Loucy (cell line): Measurements from ENCODE around the gene USHBP1.
A peak's percentile ranks its signal among the peaks of the same experiment; 100 is the strongest.

Experiments used
- H2AFZ ChIP-seq: fragments of 200-600 bp; sonication (generic); 2 replicates; pipeline ENCODE4 v1.6.0; 2016; ENCODE audit warnings: antibody characterized with exemption, mild to moderate bottlenecking, low read length, moderate library complexity
- H3F3A ChIP-seq: fragments of 200-600 bp; 2 replicates; pipeline ENCODE4 v1.6.0; 2016; ENCODE audit warnings: antibody characterized with exemption, low read depth, mild to moderate bottlenecking
- H3K27me3 ChIP-seq: fragments of 200-600 bp; sonication (generic); 2 replicates; pipeline ENCODE4 v1.6.1; 2014; ENCODE audit warnings: low read length, mild to moderate bottlenecking; ENCODE audit not compliant: insufficient read depth, poor library complexity, severe bottlenecking
- H3K36me3 ChIP-seq: fragments of 200-600 bp; sonication (generic); 2 replicates; pipeline ENCODE4 v1.6.1; 2016; ENCODE audit warnings: low read length; ENCODE audit not compliant: insufficient read depth
- H3K4me1 ChIP-seq: fragments of 200-600 bp; sonication (generic); 2 replicates; pipeline ENCODE4 v1.5.1; 2014; ENCODE audit warnings: low read length, mild to moderate bottlenecking; ENCODE audit not compliant: insufficient read depth, poor library complexity, severe bottlenecking
- H3K4me2 ChIP-seq: fragments of 200-600 bp; sonication (generic); 2 replicates; pipeline ENCODE4 v1.6.0; 2014; ENCODE audit warnings: antibody characterized with exemption, low read length, low read depth, mild to moderate bottlenecking; ENCODE audit not compliant: poor library complexity, severe bottlenecking
- H3K4me3 ChIP-seq: fragments of 200-600 bp; sonication (generic); 2 replicates; pipeline ENCODE4 v1.5.1; 2014; ENCODE audit warnings: low read length, mild to moderate bottlenecking, mixed read lengths; ENCODE audit not compliant: poor library complexity, severe bottlenecking
- H3K79me2 ChIP-seq: fragments of 200-600 bp; sonication (generic); 2 replicates; pipeline ENCODE4 v1.6.1; 2014; ENCODE audit warnings: low read length; ENCODE audit not compliant: insufficient read depth
- H3K9ac ChIP-seq: fragments of 200-600 bp; sonication (generic); 2 replicates; pipeline ENCODE4 v1.6.0; 2014; ENCODE audit warnings: mild to moderate bottlenecking, low read depth, low read length, moderate library complexity; ENCODE audit not compliant: poor library complexity, severe bottlenecking
- H3K9me2 ChIP-seq: fragments of 200-600 bp; sonication (generic); replicated peaks from 2 replicates; pipeline ENCODE4 v1.6.1; 2016; ENCODE audit warnings: low read depth, low read length, mixed read lengths
- H3K9me3 ChIP-seq: fragments of 200-600 bp; sonication (generic); 2 replicates; pipeline ENCODE4 v1.6.1; 2014; ENCODE audit warnings: mild to moderate bottlenecking, antibody characterized with exemption, low read length, low read depth; ENCODE audit not compliant: insufficient read depth
- H4K20me1 ChIP-seq: fragments of 200-600 bp; sonication (generic); 2 replicates; pipeline ENCODE4 v1.6.0; 2014; ENCODE audit warnings: antibody characterized with exemption, low read length, mild to moderate bottlenecking; ENCODE audit not compliant: insufficient read depth, poor library complexity, severe bottlenecking
- EZH2phosphoT487 ChIP-seq: fragments of 200-600 bp; IDR thresholded peaks from 2 replicates; pipeline ENCODE4 v1.6.1; 2018; ENCODE audit warnings: antibody characterized with exemption, mild to moderate bottlenecking, moderate library complexity, borderline replicate concordance
- TF ChIP-seq, protein P1 (sequence below): fragments of 200-600 bp; sonication (generic); conservative IDR thresholded peaks from 2 replicates; pipeline ENCODE4 v1.5.1; 2014; ENCODE audit warnings: mild to moderate bottlenecking, antibody characterized with exemption, low read length

Gene USHBP1

DNA sequence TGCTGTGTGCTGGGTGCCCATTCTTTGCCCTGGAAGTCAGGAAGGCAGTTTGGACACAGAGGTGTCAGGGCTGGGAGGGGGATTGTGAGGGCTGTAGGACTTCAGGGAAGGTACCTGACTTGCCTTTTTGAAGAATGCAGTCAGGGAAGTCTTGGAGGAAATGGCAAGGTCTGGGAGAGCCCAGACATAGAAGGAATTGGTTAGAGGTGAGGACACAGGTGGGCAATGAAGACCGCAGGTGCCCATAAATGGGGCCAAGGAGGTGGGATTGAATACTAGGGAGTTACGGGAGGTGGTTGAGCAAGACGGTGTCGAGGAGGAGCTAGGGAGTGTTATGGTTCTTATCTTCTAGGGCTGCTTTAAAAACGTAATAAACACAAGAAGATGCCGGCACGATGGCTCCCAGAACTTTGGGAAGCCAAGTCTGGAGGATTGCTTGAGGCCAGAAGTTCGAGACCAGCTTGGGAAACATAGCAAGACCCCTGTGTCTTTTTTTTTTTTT lies 43.4 kb upstream of the USHBP1 start:
- Histone ChIP-seq H3K27me3 (peaks cover 4% of the 10 kb centered on the region), H3F3A (peaks cover 9% of the 10 kb centered on the region; the same call in 1 of the 2 replicates), H3K36me3 (no peaks in the 10 kb centered on the region), H3K9ac (no peak overlapping the region), H3K79me2 (peaks cover 56% of the 10 kb centered on the region), H4K20me1 (peaks cover 29% of the 10 kb centered on the region), H3K4me3 (no peak overlapping the region), H3K9me3 (no peaks in the 10 kb centered on the region), H3K4me1 (peaks cover 30% of the 10 kb centered on the region), H3K4me2 (peak overlapping the region; percentile 89), H3K9me2 (no peaks in the 10 kb centered on the region), H2AFZ (no peak overlapping the region)
- no peak for TF ChIP-seq EZH2phosphoT487
- TF ChIP-seq, protein P1, sequence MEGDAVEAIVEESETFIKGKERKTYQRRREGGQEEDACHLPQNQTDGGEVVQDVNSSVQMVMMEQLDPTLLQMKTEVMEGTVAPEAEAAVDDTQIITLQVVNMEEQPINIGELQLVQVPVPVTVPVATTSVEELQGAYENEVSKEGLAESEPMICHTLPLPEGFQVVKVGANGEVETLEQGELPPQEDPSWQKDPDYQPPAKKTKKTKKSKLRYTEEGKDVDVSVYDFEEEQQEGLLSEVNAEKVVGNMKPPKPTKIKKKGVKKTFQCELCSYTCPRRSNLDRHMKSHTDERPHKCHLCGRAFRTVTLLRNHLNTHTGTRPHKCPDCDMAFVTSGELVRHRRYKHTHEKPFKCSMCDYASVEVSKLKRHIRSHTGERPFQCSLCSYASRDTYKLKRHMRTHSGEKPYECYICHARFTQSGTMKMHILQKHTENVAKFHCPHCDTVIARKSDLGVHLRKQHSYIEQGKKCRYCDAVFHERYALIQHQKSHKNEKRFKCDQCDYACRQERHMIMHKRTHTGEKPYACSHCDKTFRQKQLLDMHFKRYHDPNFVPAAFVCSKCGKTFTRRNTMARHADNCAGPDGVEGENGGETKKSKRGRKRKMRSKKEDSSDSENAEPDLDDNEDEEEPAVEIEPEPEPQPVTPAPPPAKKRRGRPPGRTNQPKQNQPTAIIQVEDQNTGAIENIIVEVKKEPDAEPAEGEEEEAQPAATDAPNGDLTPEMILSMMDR: no peak

DNA sequence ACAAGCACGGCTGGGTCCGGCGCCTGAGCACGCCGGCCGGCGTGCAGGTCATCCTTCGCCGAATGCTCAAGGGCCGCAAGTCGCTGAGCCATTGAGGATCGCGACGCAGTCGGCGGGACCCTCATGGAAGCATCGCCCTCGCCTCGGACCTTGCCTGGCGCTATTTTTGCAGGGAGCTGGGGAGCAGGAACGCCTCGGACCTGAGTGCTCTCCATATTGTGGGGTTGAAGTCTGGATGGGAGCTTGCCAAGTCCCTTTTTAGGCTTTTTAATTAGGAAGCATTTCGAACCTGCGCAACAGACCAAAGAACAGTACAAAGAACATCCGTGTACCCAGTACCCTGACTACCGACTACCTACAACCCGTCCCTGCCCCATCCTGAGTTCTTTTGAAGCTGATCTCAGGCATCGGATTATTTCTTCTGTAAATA lies 41.8 kb upstream of the USHBP1 start:
- Histone ChIP-seq H4K20me1 (peaks cover 16% of the 10 kb centered on the region), H3K4me2 (peak overlapping the region; percentile 89), H3K36me3 (no peaks in the 10 kb centered on the region), H3K9me2 (no peaks in the 10 kb centered on the region), H3F3A (peaks cover 9% of the 10 kb centered on the region; the same call in 1 of the 2 replicates), H3K4me3 (peak overlapping the region; percentile 93), H3K9ac (peak overlapping the region; percentile 95), H3K4me1 (peaks cover 40% of the 10 kb centered on the region), H3K27me3 (peaks cover 4% of the 10 kb centered on the region), H3K79me2 (peaks cover 53% of the 10 kb centered on the region), H2AFZ (peak overlapping the region; percentile 89), H3K9me3 (no peaks in the 10 kb centered on the region)
- TF ChIP-seq, protein P1: no peak
- no peak for TF ChIP-seq EZH2phosphoT487

DNA sequence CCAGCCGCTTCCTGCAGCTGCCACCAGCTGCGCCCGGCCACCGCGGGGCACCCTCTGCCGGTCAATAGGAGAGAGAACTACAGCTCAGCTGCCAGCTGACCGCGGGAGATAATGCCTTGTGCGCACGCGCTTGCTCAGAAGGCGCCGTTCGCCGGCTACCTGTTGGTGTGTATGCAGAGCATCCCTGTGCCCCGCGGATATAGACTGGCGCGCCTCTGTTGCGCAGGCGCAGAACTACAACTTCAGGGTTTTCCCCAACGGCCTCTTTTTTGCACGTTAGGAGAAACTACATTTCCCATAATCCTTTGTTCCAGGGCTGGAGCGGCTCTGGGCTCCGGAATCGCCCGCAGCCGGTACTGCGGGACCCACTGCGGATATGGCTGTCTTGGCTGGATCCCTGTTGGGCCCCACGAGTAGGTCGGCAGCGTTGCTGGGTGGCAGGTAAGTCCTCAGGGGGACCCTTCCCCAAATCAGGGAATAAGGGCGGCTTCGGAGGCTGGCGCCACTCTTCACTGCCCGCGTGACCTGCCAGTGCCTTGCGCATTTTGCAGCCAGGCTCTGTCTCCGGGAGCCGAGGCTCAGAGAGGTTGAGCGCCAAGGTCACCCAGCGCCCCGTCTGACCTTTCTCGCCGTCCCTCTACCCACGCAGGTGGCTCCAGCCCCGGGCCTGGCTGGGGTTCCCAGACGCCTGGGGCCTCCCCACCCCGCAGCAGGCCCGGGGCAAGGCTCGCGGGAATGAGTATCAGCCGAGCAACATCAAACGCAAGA lies 41.2 kb upstream of the USHBP1 start, which contains the start of gene MRPL34:
TSS of gene MRPL34 (plus strand) at position 356 of the 768 bp plus-strand sequence. CDS start at position 377, 21 bp downstream.
- H3K9me2 ChIP-seq: no peaks in the 10 kb centered on the region
- peak within 1 kb of the TSS; percentile 89 for H2AFZ ChIP-seq
- H3K9me3 ChIP-seq: no peaks in the 10 kb centered on the region
- H3K27me3 ChIP-seq: peaks cover 4% of the 10 kb centered on the region
- peaks cover 37% of the 10 kb centered on the region for H3K4me1 ChIP-seq
- peak within 1 kb of the TSS; percentile 95 for H3K9ac ChIP-seq
- peaks cover 53% of the 10 kb centered on the region for H3K79me2 ChIP-seq
- peaks cover 9% of the 10 kb centered on the region; the same call in 1 of the 2 replicates for H3F3A ChIP-seq
- H3K4me3 ChIP-seq: peak within 1 kb of the TSS; percentile 93
- H4K20me1 ChIP-seq: peaks cover 13% of the 10 kb centered on the region
- no peaks in the 10 kb centered on the region for H3K36me3 ChIP-seq
- TF ChIP-seq EZH2phosphoT487: no peak
- TF ChIP-seq, protein P1: peak; percentile 73
- H3K4me2 ChIP-seq: peak within 1 kb of the TSS; percentile 89
